H7 (cell line): ENCODE data around the gene AMIGO2. TPM values are rescaled to one million over a fixed set of nuclear protein-coding genes. Genes with fewer than 3 reads are reported as not detected.
"Not testable (repeated sequence)": the region's sequence is repeated elsewhere in the genome, so short reads cannot be mapped to it uniquely, and the experiment has no call there.

Experiments
- DNase-seq: peaks from one replicate; pipeline ENCODE4 v3.0.0; 2012
- H3K27me3 ChIP-seq: 2 replicates; pipeline ENCODE4 v1.6.0; 2011; ENCODE audit warnings: mild to moderate bottlenecking, low read length; ENCODE audit not compliant: control insufficient read depth, insufficient read depth
- H3K36me3 ChIP-seq: replicated peaks from 2 replicates; pipeline ENCODE4 v1.5.1; 2011; ENCODE audit warnings: low read length; ENCODE audit not compliant: control insufficient read depth, insufficient read depth
- H3K4me3 ChIP-seq: 2 replicates; pipeline ENCODE4 v1.5.1; 2011; ENCODE audit warnings: low read depth, mild to moderate bottlenecking, control low read depth, low read length, moderate library complexity; ENCODE audit not compliant: insufficient read depth
- total RNA-seq: library from RNA; depleted of rRNA; stranded (reverse); fragments of >200 nt; shearing (Covaris generic); gene quantifications from 2 replicates; pipeline ENCODE4 v1.2.3, GENCODE V29; 2014

Gene AMIGO2
- total RNA-seq, 1 experiment from 2014 or later: 15.3 TPM

DNA sequence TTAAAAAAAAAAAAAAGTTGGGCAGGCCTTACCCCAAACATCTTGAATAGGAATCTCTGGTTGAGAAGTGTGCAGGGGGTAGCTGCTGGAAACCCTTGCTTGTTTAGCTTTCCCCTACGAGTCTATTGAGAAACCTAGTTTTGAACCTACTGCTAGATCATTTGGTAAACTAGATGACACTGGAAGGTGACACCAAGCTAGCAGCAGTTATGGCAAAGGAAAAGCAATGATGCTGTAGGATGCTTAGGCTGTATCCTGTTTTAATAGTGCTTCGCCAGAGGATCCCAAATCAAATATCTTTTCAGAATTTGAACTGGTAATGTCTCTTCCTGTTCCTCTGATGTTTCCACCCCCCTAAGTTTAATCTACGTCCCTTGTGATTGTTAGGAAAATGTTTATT lies 5.8 kb downstream of the AMIGO2 start:
- Histone ChIP-seq H3K36me3 (no peaks in the 10 kb centered on the region), H3K4me3 (no peak overlapping the region), H3K27me3 (no peaks in the 10 kb centered on the region; the same call in 1 of the 2 replicates)
- no peak for DNase-seq

DNA sequence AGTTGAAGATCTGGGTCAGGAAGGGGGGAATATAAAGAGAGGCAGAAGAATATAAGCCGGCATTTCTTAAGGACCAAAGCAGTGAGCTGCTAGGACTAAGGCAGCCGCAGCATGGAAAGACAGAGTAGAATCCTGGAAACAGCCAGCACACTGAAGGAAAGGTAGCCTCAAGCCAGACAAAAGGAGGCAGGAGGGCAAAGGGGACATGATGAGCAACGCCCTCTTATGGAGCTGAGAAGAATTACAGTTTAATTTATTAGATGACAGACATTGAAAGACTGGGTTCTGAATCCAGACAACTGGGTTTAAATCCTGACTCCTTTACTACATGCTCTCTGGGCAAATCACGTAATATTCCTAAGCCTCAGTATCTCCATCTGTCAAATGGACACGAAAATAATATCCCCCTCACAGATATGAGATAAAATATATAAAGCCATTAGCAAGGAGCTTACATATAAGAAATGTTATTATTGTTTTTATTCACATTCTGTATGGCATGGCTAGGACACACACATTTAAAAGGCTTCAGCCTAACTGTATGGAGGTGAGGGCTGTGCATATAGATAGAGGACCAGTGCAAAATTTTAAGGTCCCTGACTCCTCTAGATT lies 8.4 kb downstream of the AMIGO2 start:
- no peaks in the 10 kb centered on the region for H3K27me3 ChIP-seq
- no peaks in the 10 kb centered on the region for H3K36me3 ChIP-seq
- peak; percentile 60 for DNase-seq
- no peak overlapping the region for H3K4me3 ChIP-seq

DNA sequence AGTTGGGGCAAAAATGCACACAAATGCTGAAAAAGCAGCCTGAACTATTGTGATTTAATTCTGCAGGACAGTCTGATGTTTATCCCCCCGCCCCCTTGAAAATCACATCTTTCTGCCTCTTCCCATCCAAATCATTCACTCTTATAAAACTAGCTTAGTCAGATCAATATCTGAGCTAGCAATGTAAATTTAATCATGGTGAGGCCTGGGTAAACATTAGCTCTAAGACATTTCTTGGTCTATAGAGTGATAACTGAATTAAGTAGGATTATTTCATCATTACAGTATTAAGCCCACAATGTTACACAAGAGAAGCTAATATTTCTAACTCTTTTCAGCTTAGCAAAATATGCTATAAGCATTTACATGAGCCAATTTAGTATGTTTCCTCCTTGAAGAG lies 9.4 kb downstream of the AMIGO2 start:
- no peak for DNase-seq
- Histone ChIP-seq H3K36me3 (no peaks in the 10 kb centered on the region), H3K4me3 (no peak overlapping the region), H3K27me3 (no peaks in the 10 kb centered on the region)

DNA sequence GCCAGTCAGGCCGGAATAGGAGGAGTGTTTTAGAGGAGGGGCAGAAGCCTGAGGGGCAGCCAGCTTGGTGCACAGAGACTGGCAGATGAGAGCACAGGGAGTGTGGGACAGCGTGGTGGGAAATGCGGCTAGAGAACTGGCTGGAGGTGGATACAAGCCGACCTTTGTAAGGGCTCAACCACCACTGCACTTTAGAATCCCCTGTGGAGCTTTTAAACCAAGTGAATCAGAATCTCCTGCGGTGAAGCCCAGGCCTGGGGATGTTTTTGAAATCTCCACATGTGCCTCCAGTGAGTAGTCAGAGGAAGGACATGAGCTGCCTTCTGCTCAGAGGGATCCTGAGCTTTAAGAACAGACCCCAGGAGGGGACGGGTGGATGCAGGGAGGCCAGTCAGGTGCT lies 11.2 kb downstream of the AMIGO2 start:
- Histone ChIP-seq H3K27me3 (no peaks in the 10 kb centered on the region), H3K4me3 (no peak overlapping the region), H3K36me3 (no peaks in the 10 kb centered on the region)
- peak; percentile 18 for DNase-seq

DNA sequence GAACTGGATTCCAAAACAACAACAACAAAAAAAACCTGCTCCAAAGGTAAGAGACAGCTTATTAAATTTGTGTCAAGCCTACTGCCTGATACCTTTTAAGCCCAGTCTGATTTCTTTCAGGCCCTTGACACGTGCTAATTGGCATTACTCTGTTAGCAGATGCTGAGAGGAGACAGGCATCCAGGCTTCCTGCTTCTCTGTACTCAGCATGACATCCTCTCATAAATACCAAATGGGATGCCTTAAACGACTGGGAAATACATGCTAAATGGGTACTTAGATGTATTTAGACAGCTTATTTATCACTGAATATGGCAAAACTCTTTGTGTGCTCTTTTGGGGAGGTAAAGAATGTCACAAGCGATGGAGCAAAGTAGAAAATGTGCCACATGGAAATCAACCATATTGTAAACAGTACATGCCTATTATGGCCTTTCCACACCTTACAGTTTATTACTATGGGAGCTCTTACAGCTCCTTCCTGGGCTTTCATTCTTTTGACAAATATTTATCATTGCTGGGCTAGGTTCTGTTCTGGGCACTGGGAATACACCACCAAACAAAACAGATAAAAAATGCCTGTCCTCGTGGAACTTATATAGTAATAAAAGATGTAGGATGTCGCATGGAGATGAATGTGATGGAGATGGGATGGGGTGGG lies 11.9 kb downstream of the AMIGO2 start:
- DNase-seq: no peak
- no peaks in the 10 kb centered on the region for H3K36me3 ChIP-seq

DNA sequence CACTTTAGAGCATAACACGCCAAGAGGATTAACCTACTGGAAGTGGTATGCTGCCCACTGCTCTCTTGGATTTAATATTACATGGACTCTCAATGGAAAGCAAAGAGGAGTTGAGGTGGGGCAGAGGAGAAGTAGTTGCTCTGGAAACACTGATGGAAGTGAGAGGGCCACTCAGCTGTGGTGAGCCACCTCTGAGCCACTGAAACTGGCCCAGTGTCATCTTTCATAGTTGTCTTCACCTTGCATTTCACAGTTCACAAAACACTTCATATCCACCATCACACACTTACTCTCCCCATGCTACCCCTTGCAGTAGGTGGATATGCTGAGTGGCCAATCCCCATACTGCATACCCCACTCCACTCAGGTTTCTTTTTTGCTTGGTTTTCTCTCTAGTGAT lies 12.6 kb downstream of the AMIGO2 start:
- no peaks in the 10 kb centered on the region for H3K36me3 ChIP-seq

More for the DNA sequence above, 11.9 kb downstream of the AMIGO2 start:
- Histone ChIP-seq H3K27me3 (no peaks in the 10 kb centered on the region), H3K4me3 (no peak overlapping the region)

DNA sequence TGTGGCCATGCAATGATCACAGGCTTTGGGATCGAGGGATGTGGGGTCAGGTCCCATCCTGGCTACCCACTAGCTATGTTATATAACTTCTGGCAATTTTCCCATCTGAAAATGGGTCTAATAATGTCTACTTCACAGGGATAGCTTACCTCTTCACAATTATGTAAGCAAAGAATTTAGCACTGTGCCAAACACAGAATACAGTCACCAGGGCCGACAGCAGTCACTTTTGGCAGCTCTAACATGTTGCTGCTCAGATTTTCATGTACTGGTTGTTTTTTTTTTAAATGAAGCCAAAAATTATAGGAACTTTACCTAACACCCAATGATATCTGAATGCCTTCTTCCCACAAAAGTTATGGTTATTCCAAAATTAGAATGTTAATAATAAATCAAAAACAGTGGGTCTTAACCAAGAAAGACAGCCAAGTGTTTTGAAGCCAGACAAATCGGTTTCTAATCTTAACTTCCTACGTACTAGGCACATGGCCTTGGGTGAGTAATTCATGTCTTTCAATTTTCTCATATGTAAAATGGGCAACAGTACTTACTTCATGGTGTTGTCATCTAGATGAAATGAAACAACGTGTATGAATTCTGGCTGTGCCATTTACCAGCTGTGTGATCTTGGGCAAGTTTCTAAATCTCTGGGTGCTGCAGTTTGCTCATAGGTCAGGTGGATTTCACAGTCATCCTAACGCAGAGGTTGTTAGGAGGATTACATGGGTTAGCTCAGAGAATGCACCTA lies 13.3 kb downstream of the AMIGO2 start:
- Histone ChIP-seq H3K4me3 (no peak overlapping the region), H3K36me3 (no peaks in the 10 kb centered on the region), H3K27me3 (no peaks in the 10 kb centered on the region)
- no peak for DNase-seq

More for the DNA sequence above, 12.6 kb downstream of the AMIGO2 start:
- Histone ChIP-seq H3K27me3 (no peaks in the 10 kb centered on the region), H3K4me3 (no peak overlapping the region)
- DNase-seq: no peak

DNA sequence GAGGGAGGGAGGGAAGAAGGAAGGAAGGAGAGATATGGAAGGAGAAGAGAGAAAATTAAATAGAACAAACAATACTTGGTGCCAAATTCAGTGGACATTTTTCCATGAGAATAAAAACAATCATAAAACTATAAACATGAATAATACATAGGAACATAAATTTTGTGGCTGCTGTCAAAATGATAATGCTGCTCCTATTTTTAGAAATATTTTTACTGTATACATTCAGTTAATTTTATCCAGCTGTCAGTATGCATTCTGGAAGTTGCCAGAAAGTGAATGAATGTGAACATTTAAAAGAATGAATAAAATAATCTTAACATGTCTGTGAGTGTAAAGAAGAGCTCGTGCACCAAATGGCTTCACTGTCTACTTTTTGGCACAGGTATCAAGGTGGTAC lies 14.2 kb downstream of the AMIGO2 start:
- DNase-seq: no peak
- no peaks in the 10 kb centered on the region for H3K27me3 ChIP-seq
- no peak overlapping the region for H3K4me3 ChIP-seq
- H3K36me3 ChIP-seq: no peaks in the 10 kb centered on the region

DNA sequence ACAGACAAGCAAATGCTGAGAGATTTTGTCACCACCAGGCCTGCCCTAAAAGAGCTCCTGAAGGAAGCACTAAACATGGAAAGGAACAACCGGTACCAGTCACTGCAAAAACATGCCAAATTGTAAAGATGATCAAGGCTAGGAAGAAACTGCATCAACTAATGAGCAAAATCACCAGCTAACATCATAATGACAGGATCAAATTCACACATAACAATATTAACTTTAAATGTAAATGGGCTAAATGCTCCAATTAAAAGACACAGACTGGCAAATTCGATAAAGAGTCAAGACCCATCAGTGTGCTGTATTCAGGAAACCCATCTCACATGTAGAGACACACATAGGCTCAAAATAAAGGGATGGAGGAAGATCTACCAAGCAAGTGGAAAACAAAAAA lies 21.1 kb downstream of the AMIGO2 start:
- not testable (repeated sequence) for DNase-seq, H3K27me3 ChIP-seq, H3K36me3 ChIP-seq, H3K4me3 ChIP-seq

DNA sequence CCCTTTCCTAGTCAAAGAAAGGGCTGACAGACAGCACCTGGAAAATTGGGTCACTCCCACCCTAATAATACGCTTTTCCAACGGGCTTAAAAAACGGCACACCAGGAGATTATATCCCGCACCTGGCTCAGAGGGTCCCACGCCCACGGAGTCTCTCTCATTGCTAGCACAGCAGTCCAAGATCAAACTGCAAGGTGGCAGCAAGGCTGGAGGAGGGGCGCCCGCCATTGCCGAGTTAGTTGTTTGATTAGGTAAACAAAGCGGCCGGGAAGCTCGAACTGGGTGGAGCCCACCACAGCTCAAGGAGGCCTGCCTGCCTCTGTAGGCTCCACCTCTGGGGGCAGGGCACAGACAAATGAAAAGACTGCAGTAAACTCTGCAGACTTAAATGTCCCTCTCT lies 22.8 kb downstream of the AMIGO2 start:
- not testable (repeated sequence) for H3K27me3 ChIP-seq, H3K4me3 ChIP-seq, DNase-seq, H3K36me3 ChIP-seq

DNA sequence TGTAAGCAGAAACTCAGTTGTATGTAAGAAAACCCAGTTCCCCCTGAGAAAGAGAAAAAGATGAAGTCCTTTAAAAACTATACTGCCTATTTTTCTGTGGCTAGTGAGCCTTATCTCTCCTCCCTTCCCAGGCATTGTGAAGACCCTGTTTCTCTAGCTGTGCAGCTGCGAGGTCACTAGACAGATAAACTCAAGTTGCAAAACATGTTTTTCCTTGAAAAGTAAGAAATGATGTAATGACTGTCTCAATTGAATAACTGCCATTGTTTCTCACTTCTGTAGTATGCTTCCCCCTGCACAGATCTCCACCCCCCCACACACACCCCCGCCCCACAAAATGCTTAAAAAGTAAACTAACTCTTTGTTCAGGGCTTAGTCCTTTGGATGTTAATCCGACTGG lies 23.9 kb downstream of the AMIGO2 start:
- H3K27me3 ChIP-seq, DNase-seq, H3K36me3 ChIP-seq, H3K4me3 ChIP-seq: not testable (repeated sequence)

DNA sequence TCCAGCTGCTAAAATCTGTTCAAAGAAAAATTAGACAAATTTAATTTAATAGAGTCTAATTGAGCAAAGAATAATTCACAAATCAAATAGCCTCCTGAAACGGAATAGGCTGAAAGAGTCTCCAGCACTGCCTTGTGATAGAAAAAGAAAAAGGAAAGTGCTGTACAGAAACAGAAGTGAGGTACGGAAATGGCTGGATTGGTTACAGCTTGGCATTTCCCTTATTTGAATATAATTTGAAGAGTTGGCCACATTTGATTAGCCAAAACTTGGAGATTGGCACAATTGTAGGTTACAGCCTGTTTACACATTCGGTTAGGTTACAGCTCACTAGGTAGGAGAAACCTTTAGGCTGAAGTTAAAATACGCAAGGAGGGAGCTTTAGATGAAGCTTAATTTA lies 25.1 kb downstream of the AMIGO2 start:
- no peak for DNase-seq
- H3K27me3 ChIP-seq: no peaks in the 10 kb centered on the region
- H3K36me3 ChIP-seq: no peaks in the 10 kb centered on the region
- no peak overlapping the region for H3K4me3 ChIP-seq

DNA sequence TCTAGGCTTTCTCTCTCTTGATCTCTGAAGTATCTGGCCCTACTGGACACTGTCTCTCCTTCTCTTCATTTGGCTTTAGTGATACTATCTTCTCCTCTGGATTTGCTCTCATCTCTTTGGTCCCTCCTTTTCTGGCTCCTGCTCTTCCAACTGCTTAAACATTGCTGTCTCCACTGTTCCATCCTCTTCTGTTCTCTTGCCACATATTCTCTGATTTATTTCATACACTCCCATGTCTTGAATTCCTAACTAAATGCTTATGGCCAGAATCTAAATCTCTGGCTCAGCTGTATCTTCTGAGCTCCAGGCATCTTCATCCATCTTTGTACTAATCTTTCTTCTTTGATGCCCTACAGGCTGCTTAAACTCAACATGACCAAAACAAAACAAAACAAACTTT lies 25.8 kb downstream of the AMIGO2 start:
- Histone ChIP-seq H3K27me3 (no peaks in the 10 kb centered on the region), H3K4me3 (no peak overlapping the region), H3K36me3 (no peaks in the 10 kb centered on the region)
- no peak for DNase-seq

DNA sequence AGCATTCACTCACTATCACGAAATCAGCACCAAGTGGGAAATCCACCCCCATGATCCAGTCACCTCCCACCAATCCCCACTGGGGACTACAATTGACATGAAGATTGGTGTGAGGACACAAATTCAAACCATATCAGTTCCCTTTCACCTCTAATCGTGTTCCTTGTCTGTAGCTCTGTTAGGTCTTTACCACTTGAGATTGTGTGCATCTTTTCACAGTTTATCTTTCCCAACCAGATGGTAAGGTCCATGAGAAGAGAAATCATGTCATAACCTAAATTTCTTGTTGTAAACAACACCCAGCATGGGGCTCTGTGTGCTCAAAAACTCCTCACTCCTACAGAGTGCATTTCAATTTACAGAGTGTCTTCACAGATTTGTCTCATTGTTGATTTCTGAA lies 27.5 kb downstream of the AMIGO2 start:
- no peak for DNase-seq
- H3K36me3 ChIP-seq: no peaks in the 10 kb centered on the region
- H3K27me3 ChIP-seq: no peaks in the 10 kb centered on the region
- H3K4me3 ChIP-seq: no peak overlapping the region

DNA sequence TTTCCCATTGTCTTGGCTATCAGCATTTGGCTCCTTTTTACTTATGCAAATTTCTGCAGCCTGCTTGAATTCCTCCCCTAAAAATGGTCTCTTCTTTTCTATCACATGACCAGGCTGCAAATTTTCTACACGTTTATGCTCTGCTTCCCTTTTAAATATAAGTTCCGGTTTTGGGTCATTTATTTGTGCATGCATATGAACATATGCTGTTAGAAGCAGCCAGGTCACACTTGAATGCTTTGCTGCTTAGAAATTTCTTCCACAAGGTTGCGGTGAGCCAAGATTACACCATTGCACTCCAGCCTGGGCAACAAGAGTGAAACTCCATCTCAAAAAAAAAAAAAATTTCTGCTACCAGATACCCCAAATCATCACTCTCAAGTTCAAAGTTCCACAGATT lies 28.5 kb downstream of the AMIGO2 start:
- not testable (repeated sequence) for H3K4me3 ChIP-seq, H3K36me3 ChIP-seq, H3K27me3 ChIP-seq, DNase-seq
